Neural progenitor cell (in vitro differentiated cells): ENCODE measurements around the gene WSCD1.

Experiments
- EZH2 ChIP-seq: fragments of 200-600 bp; sonication (generic); IDR thresholded peaks from 2 replicates; pipeline ENCODE4 v1.6.1; 2017; ENCODE audit warnings: antibody characterized with exemption, mild to moderate bottlenecking, moderate library complexity
- EZH2phosphoT487 ChIP-seq: fragments of 200-600 bp; sonication (generic); IDR thresholded peaks from 2 replicates; pipeline ENCODE4 v1.6.1; 2017; ENCODE audit warnings: antibody characterized with exemption
- TF ChIP-seq, protein P1 (sequence below): fragments of 200-600 bp; sonication (generic); IDR thresholded peaks from 2 replicates; pipeline ENCODE4 v1.5.1; 2017; ENCODE audit warnings: antibody characterized with exemption, mild to moderate bottlenecking

GRCh38 chr17:6064868-6065267, 5.3 kb upstream of the WSCD1 start:
- TF ChIP-seq, protein P1, sequence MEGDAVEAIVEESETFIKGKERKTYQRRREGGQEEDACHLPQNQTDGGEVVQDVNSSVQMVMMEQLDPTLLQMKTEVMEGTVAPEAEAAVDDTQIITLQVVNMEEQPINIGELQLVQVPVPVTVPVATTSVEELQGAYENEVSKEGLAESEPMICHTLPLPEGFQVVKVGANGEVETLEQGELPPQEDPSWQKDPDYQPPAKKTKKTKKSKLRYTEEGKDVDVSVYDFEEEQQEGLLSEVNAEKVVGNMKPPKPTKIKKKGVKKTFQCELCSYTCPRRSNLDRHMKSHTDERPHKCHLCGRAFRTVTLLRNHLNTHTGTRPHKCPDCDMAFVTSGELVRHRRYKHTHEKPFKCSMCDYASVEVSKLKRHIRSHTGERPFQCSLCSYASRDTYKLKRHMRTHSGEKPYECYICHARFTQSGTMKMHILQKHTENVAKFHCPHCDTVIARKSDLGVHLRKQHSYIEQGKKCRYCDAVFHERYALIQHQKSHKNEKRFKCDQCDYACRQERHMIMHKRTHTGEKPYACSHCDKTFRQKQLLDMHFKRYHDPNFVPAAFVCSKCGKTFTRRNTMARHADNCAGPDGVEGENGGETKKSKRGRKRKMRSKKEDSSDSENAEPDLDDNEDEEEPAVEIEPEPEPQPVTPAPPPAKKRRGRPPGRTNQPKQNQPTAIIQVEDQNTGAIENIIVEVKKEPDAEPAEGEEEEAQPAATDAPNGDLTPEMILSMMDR = no peak
- TF ChIP-seq EZH2 (no peak), EZH2phosphoT487 (no peak)
